ENCODE results near the gene C11orf21.

Gene C11orf21

DNA sequence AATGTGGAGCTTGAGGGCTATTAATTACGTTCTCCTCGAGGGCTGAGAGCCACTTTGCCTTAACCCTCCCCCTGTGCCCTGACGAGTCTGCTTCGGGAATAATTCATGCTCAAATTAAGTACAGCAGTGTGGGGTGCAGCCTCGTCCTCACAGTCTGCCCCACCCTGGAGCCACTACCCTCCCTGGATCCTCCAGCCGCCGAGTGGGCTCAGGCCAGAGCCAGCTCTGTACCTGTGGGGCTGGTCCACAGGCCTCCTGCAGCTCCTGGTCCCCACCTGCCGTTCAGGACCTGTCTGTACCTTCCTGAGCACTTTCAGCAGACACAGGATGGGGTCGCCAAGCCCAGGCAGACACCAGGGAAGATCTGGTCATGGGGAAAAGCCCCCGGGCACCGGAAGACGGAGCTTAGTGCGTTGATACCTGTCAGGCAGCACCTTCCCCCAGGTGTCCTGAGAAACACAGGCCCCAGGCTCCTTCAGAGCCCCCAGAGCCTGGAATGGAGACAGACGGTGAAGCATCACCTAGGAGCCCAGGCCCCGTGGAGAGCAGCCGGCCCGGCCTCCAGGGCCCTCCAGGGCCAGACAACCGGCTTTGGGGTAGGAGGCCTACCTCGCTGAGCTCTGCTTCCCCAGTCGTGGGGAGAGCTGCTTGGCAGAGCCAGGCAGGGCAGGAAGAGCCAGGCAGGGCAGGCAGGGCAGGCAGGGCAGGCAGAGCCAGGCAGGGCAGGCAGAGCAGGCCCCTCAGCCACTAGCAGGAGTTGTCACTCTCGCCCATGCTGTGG, 9.8 kb upstream of the C11orf21 start:
- Histone ChIP-seq H3K27ac (ENCODE audit: low read depth, low read length) (no peak overlapping the region), H3F3A (ENCODE audit: control insufficient read depth, insufficient read depth) (peaks cover under 1% of the 10 kb centered on the region), H3K4me2 (ENCODE audit: low read length) (no peak overlapping the region), H3K27me3 (ENCODE audit: control insufficient read depth, low read length) (no peaks in the 10 kb centered on the region), H3K4me3 (ENCODE audit: low read length) (no peak overlapping the region), H3K9me3 (ENCODE audit: control insufficient read depth, insufficient read depth, low read length) (no peaks in the 10 kb centered on the region), H3K4me1 (ENCODE audit: control insufficient read depth, low read length) (peaks cover 13% of the 10 kb centered on the region), H4K20me1 (ENCODE audit: control insufficient read depth, insufficient read depth, low read depth, low read length) (no peaks in the 10 kb centered on the region), H3K9me2 (replicated peaks; ENCODE audit: control insufficient read depth, low read length) (no peaks in the 10 kb centered on the region), H3K79me2 (ENCODE audit: control insufficient read depth, low read length) (no peaks in the 10 kb centered on the region), H3K36me3 (ENCODE audit: control insufficient read depth, low read length) (no peaks in the 10 kb centered on the region)
- TF ChIP-seq, protein P1, sequence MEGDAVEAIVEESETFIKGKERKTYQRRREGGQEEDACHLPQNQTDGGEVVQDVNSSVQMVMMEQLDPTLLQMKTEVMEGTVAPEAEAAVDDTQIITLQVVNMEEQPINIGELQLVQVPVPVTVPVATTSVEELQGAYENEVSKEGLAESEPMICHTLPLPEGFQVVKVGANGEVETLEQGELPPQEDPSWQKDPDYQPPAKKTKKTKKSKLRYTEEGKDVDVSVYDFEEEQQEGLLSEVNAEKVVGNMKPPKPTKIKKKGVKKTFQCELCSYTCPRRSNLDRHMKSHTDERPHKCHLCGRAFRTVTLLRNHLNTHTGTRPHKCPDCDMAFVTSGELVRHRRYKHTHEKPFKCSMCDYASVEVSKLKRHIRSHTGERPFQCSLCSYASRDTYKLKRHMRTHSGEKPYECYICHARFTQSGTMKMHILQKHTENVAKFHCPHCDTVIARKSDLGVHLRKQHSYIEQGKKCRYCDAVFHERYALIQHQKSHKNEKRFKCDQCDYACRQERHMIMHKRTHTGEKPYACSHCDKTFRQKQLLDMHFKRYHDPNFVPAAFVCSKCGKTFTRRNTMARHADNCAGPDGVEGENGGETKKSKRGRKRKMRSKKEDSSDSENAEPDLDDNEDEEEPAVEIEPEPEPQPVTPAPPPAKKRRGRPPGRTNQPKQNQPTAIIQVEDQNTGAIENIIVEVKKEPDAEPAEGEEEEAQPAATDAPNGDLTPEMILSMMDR (IDR thresholded peaks at IDR 0.05; ENCODE audit: low read depth, low read length, poor library complexity, severe bottlenecking) = no peak
- no peak for TF ChIP-seq EZH2phosphoT487 (IDR thresholded peaks at IDR 0.05; ENCODE audit: borderline replicate concordance, low read length)

GRCh38 chr11:2310786-2311352, 9.2 kb upstream of the C11orf21 start:
- H4K20me1 ChIP-seq (ENCODE audit: control insufficient read depth, insufficient read depth, low read depth, low read length) = no peaks in the 10 kb centered on the region
- peaks cover 20% of the 10 kb centered on the region for H3K4me1 ChIP-seq (ENCODE audit: control insufficient read depth, low read length)
- H3K4me2 ChIP-seq (ENCODE audit: low read length) = no peak overlapping the region
- H3F3A ChIP-seq (ENCODE audit: control insufficient read depth, insufficient read depth) = peaks cover 6% of the 10 kb centered on the region
- H3K79me2 ChIP-seq (ENCODE audit: control insufficient read depth, low read length) = no peaks in the 10 kb centered on the region
- no peak overlapping the region for H3K27ac ChIP-seq (ENCODE audit: low read depth, low read length)
- no peaks in the 10 kb centered on the region for H3K27me3 ChIP-seq (ENCODE audit: control insufficient read depth, low read length)
- H3K9me2 ChIP-seq (replicated peaks; ENCODE audit: control insufficient read depth, low read length) = no peaks in the 10 kb centered on the region
- no peaks in the 10 kb centered on the region for H3K36me3 ChIP-seq (ENCODE audit: control insufficient read depth, low read length)
- TF ChIP-seq, protein P1 (IDR thresholded peaks at IDR 0.05; ENCODE audit: low read depth, low read length, poor library complexity, severe bottlenecking) = no peak
- TF ChIP-seq EZH2phosphoT487 (IDR thresholded peaks at IDR 0.05; ENCODE audit: borderline replicate concordance, low read length) = no peak
- no peaks in the 10 kb centered on the region for H3K9me3 ChIP-seq (ENCODE audit: control insufficient read depth, insufficient read depth, low read length)
- H3K4me3 ChIP-seq (ENCODE audit: low read length) = no peak overlapping the region

DNA sequence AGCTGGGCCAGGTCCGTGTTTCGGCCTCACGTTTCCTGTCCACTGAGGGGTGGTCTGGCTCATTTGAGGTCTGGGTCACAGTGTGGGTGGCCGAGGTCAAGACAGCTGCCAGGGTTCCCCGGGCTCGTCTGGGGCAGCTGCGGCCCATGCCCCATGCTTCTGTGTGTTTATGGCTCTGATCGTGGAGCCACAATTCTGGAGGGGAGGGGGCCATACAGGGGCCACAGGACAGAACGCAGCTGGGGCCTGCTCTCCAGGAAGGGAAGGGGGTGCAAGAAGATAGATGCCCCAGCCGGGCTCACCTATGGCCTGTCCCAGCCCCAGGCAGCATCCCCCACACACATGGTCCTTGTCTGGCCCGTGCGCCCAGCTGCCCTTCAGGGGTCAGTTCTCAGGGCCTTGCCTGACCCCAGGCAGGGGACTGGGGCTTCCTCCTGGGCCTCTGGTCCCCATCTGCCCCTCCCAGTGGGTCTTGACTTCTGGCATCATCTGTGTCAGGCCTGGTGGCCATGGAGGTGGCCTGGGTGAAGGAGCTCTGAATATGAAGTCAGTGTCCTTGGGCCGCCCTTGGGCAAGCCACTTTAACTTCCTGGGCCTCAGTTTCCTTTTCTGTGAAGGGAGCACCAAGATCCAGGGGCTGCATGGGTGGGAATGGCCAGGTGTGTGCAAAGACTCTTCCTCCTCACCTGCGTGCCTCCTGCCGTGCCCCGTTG, 8.5 kb upstream of the C11orf21 start:
- Histone ChIP-seq H3K36me3 (ENCODE audit: control insufficient read depth, low read length) (no peaks in the 10 kb centered on the region), H3K4me1 (ENCODE audit: control insufficient read depth, low read length) (peaks cover 26% of the 10 kb centered on the region), H3K79me2 (ENCODE audit: control insufficient read depth, low read length) (no peaks in the 10 kb centered on the region), H3K4me3 (ENCODE audit: low read length) (no peak overlapping the region), H3K27ac (ENCODE audit: low read depth, low read length) (no peak overlapping the region), H3K9me3 (ENCODE audit: control insufficient read depth, insufficient read depth, low read length) (no peaks in the 10 kb centered on the region), H3K4me2 (ENCODE audit: low read length) (no peak overlapping the region), H4K20me1 (ENCODE audit: control insufficient read depth, insufficient read depth, low read depth, low read length) (no peaks in the 10 kb centered on the region), H3F3A (ENCODE audit: control insufficient read depth, insufficient read depth) (peaks cover 6% of the 10 kb centered on the region), H3K27me3 (ENCODE audit: control insufficient read depth, low read length) (no peaks in the 10 kb centered on the region), H3K9me2 (replicated peaks; ENCODE audit: control insufficient read depth, low read length) (no peaks in the 10 kb centered on the region)
- TF ChIP-seq EZH2phosphoT487 (IDR thresholded peaks at IDR 0.05; ENCODE audit: borderline replicate concordance, low read length) = no peak
- TF ChIP-seq, protein P1 (IDR thresholded peaks at IDR 0.05; ENCODE audit: low read depth, low read length, poor library complexity, severe bottlenecking) = no peak
